Mesodermal cell (in vitro differentiated cells): ENCODE measurements around the gene ZNF830.

Source experiments
- H3K27ac ChIP-seq: 2 replicates; pipeline ENCODE4 v1.7.0; 2013; ENCODE audit warnings: mild to moderate bottlenecking, low read depth, low read length, moderate library complexity; ENCODE audit not compliant: severe bottlenecking
- H3K36me3 ChIP-seq: 2 replicates; pipeline ENCODE4 v1.7.1; 2013; ENCODE audit warnings: mild to moderate bottlenecking, low read length, moderate library complexity; ENCODE audit not compliant: control insufficient read depth, insufficient read depth
- H3K4me1 ChIP-seq: one replicate; pipeline ENCODE4 v1.7.1; 2013; ENCODE audit warnings: mild to moderate bottlenecking, low read length; ENCODE audit not compliant: insufficient read depth, control insufficient read depth, poor library complexity, severe bottlenecking
- H3K4me3 ChIP-seq: 2 replicates; pipeline ENCODE4 v1.7.0; 2013; ENCODE audit warnings: low read length, control low read depth, mild to moderate bottlenecking; ENCODE audit not compliant: insufficient read depth, poor library complexity, severe bottlenecking; ENCODE audit errors: extremely low read depth
- H3K9me3 ChIP-seq: 2 replicates; pipeline ENCODE4 v1.7.1; 2013; ENCODE audit warnings: mild to moderate bottlenecking, low read length, moderate library complexity; ENCODE audit not compliant: control insufficient read depth
- WGBS, 2 experiments: methylation state at CpG; one replicate each; pipeline ENCODE4 v1.1.5; 2013; ENCODE audit warnings: missing lambda C conversion rate in 2 of 2; ENCODE audit not compliant: insufficient coverage in 2 of 2; 5-methylcytosine and 5-hydroxymethylcytosine counted together

The ZNF830 gene

GRCh38 chr17:35006961-35007360, 45.6 kb downstream of the ZNF830 start:
- no peaks in the 10 kb centered on the region for H3K9me3 ChIP-seq
- H3K36me3 ChIP-seq: peaks cover 70% of the 10 kb centered on the region
- H3K4me1 ChIP-seq: no peaks in the 10 kb centered on the region
- WGBS, 2 experiments: 83 to 100% methylated on average over 1 of the region's 1 CpG
- no peak overlapping the region for H3K27ac ChIP-seq
- no peak overlapping the region for H3K4me3 ChIP-seq

- H3K4me3 ChIP-seq: no peak overlapping the region
- no peaks in the 10 kb centered on the region for H3K9me3 ChIP-seq
- WGBS, 2 experiments: 73% methylated on average over 2 of the region's 3 CpGs; no CpG with 5 or more reads in 1 of the 2 experiments
- peaks cover 43% of the 10 kb centered on the region for H3K36me3 ChIP-seq
- H3K27ac ChIP-seq: no peak overlapping the region
- H3K4me1 ChIP-seq: no peaks in the 10 kb centered on the region
Observed at GRCh38 chr17:35010093-35010492, 48.8 kb downstream of the ZNF830 start.

- H3K36me3 ChIP-seq: peaks cover 46% of the 10 kb centered on the region
- H3K4me3 ChIP-seq: no peak overlapping the region
- no peaks in the 10 kb centered on the region for H3K4me1 ChIP-seq
- no peak overlapping the region for H3K27ac ChIP-seq
- no peaks in the 10 kb centered on the region for H3K9me3 ChIP-seq
- 88 to 89% methylated on average over 5 of the region's 5 CpGs for WGBS, 2 experiments
Observed at GRCh38 chr17:35011671-35012216, 50.4 kb downstream of the ZNF830 start.
